SK-N-SH treated with all-trans-retinoic acid at 6 μM for 48 hours (cell line): Measurements from ENCODE around the gene NUP43.

Source experiments
- CREB5 ChIP-seq: fragments of 250-450 bp; sonication (Bioruptor Pico); IDR thresholded peaks from 2 replicates; pipeline ENCODE4 v1.5.1; 2020; ENCODE audit warnings: low read depth, mild to moderate bottlenecking, moderate library complexity
- ISL1 ChIP-seq: fragments of 250-450 bp; sonication (Bioruptor Pico); IDR thresholded peaks from 2 replicates; pipeline ENCODE4 v2.1.2; 2022; ENCODE audit warnings: mild to moderate bottlenecking, moderate library complexity
- OSR1 ChIP-seq: fragments of 250-450 bp; sonication (Bioruptor Pico); IDR thresholded peaks from 2 replicates; pipeline ENCODE4 v1.8.0; 2022; ENCODE audit warnings: moderate library complexity, mild to moderate bottlenecking, inconsistent platforms
- PATZ1 ChIP-seq: fragments of 250-450 bp; sonication (Bioruptor Pico); IDR thresholded peaks from 2 replicates; pipeline ENCODE4 v1.8.0; 2020; ENCODE audit warnings: mild to moderate bottlenecking, moderate library complexity, borderline replicate concordance
- RARB ChIP-seq: fragments of 250-450 bp; sonication (Bioruptor Pico); IDR thresholded peaks from 2 replicates; pipeline ENCODE4 v1.8.0; 2021; ENCODE audit warnings: mild to moderate bottlenecking, moderate library complexity
- SNAI2 ChIP-seq: fragments of 250-450 bp; sonication (Bioruptor Pico); IDR thresholded peaks from 2 replicates; pipeline ENCODE4 v1.5.0; 2020; ENCODE audit warnings: mild to moderate bottlenecking, moderate library complexity
- ZFP3 ChIP-seq: fragments of 250-450 bp; sonication (Bioruptor Pico); IDR thresholded peaks from 2 replicates; pipeline ENCODE4 v1.5.0; 2020; ENCODE audit warnings: mild to moderate bottlenecking, moderate library complexity
- ZFP30 ChIP-seq: fragments of 450-650 bp; formaldehyde crosslinking; IDR thresholded peaks from 2 replicates; pipeline ENCODE4 v1.5.0; 2022; ENCODE audit warnings: mild to moderate bottlenecking, moderate library complexity
- ZNF70 ChIP-seq: fragments of 450-650 bp; formaldehyde crosslinking; IDR thresholded peaks from 2 replicates; pipeline ENCODE4 v1.5.0; 2020; ENCODE audit warnings: mild to moderate bottlenecking, moderate library complexity

DNA sequence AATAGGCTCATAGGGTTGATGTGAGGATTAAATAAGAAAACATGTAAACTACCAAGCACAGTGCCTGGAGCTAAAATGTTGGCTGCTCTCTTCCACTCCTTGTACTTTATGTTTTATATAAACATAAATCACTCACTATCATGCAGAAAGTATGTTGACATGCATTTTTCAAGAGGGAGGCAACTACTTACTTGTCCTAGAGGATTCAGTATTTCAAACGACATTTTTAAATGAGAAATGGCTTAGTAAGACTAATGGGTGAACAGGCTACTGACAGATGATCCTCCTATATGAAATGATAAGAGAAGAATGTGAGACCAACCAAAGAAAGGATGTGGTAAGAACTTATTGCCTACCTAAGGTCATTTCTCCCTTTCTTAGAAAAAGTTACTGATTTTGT lies 49.4 kb downstream of the NUP43 start:
- TF ChIP-seq ZFP3 (CRISPR knock-in tag) (no peak), PATZ1 (no peak), ZNF70 (CRISPR knock-in tag) (no peak), OSR1 (CRISPR knock-in tag) (no peak), ZFP30 (CRISPR knock-in tag) (no peak), RARB (no peak), CREB5 (CRISPR knock-in tag) (no peak), SNAI2 (no peak), ISL1 (CRISPR knock-in tag) (peak; percentile 37; the same call in 1 of the 2 replicates)
